Keratinocyte (primary cell): ENCODE results near the gene SIN3B. TPM values are rescaled to one million over a fixed set of nuclear protein-coding genes. Genes with fewer than 3 reads are reported as not detected.

Experiments
- DNase-seq: peaks from one replicate; pipeline ENCODE4 v3.0.0-alpha.2; 2011; ENCODE audit warnings: low read depth, missing footprints, low spot score
- FAIRE-seq: peaks from 2 replicates; lab custom pipeline; 2011; peaks lifted over from hg19 to GRCh38; lab: Jason Lieb, UNC
- H2AFZ ChIP-seq: 2 replicates; pipeline ENCODE4 v1.6.0; 2012; ENCODE audit warnings: low read length, control low read depth, inconsistent platforms; ENCODE audit not compliant: control insufficient read depth
- H3K27ac ChIP-seq: 2 replicates; pipeline ENCODE4 v1.5.1; 2011; ENCODE audit warnings: low read length; ENCODE audit not compliant: control insufficient read depth, insufficient read depth
- H3K27me3 ChIP-seq: 3 replicates; pipeline ENCODE4 v1.6.0; 2011; ENCODE audit warnings: low read length; ENCODE audit not compliant: control insufficient read depth, insufficient read depth; ENCODE audit errors: extremely low read depth
- H3K36me3 ChIP-seq, 2 experiments: 2 replicates in 1 of 2; 3 replicates in 1 of 2; pipeline ENCODE4 v1.5.1; 2011; ENCODE audit warnings: low read length in 2 of 2, mild to moderate bottlenecking in 1 of 2; ENCODE audit not compliant: control insufficient read depth in 2 of 2, insufficient read depth in 2 of 2; ENCODE audit errors: extremely low read depth in 1 of 2
- H3K4me1 ChIP-seq: 3 replicates; pipeline ENCODE4 v1.5.1; 2011; ENCODE audit warnings: low read length; ENCODE audit not compliant: control insufficient read depth, insufficient read depth; ENCODE audit errors: extremely low read depth
- H3K4me2 ChIP-seq: 3 replicates; pipeline ENCODE4 v1.6.0; 2011; ENCODE audit warnings: low read depth, low read length; ENCODE audit not compliant: control insufficient read depth, insufficient read depth; ENCODE audit errors: extremely low read depth
- H3K4me3 ChIP-seq, 3 experiments: fragments of 200-600 bp in 1 of 3; sonication (generic) in 1 of 3; 2 replicates in 2 of 3; 3 replicates in 1 of 3; pipeline ENCODE4 v1.5.1; 2011 to 2016; ENCODE audit warnings: low read length in 3 of 3, mild to moderate bottlenecking in 3 of 3, control low read depth in 2 of 3, inconsistent platforms in 1 of 3, low read depth in 1 of 3, mixed read lengths in 1 of 3, mixed run types in 1 of 3, moderate library complexity in 1 of 3; ENCODE audit not compliant: control insufficient read depth in 2 of 3, insufficient read depth in 2 of 3; ENCODE audit errors: extremely low read depth in 1 of 3
- H3K79me2 ChIP-seq: 2 replicates; pipeline ENCODE4 v1.6.0; 2012; ENCODE audit warnings: low read length; ENCODE audit not compliant: control insufficient read depth, insufficient read depth
- H3K9ac ChIP-seq: 3 replicates; pipeline ENCODE4 v1.6.0; 2011; ENCODE audit warnings: low read length; ENCODE audit not compliant: control insufficient read depth, insufficient read depth; ENCODE audit errors: extremely low read depth
- H3K9me1 ChIP-seq: 3 replicates; pipeline ENCODE4 v1.6.0; 2011; ENCODE audit warnings: low read length; ENCODE audit not compliant: control insufficient read depth, insufficient read depth; ENCODE audit errors: extremely low read depth
- H3K9me3 ChIP-seq: 2 replicates; pipeline ENCODE4 v1.5.1; 2012; ENCODE audit warnings: low read depth, low read length; ENCODE audit not compliant: control insufficient read depth
- H4K20me1 ChIP-seq: 3 replicates; pipeline ENCODE4 v1.6.0; 2011; ENCODE audit warnings: low read length; ENCODE audit not compliant: control insufficient read depth, insufficient read depth; ENCODE audit errors: extremely low read depth
- EZH2 ChIP-seq: IDR thresholded peaks from one replicate; pipeline ENCODE4 v1.6.1; 2012; ENCODE audit warnings: inconsistent platforms, mild to moderate bottlenecking, low read length, moderate library complexity
- dilution Hi-C: fragments of 300-500 bp; cut with MboI; formaldehyde crosslinking; loops from one replicate; pipeline ENCODE4 v1.7.0; 2020; ENCODE audit warnings: low sequenced_read_pairs; ENCODE audit not compliant: extremely low pct_ligation_motif_present
- polyA plus RNA-seq, 5 experiments: library from polyadenylated mRNA; depleted of rRNA in 3 of 5; stranded (reverse) in 3 of 5; stranded (forward) in 1 of 5; unstranded in 1 of 5; fragments of >200 nt; gene quantifications; 1 replicate in 1 of 5; 2 replicates in 3 of 5; 3 replicates in 1 of 5; pipeline versions ENCODE4 v1.2.1 to v1.2.3, GENCODE V29; 2011 to 2012; ENCODE audit warnings: missing spikeins in 2 of 5, low read depth in 1 of 5, low replicate concordance in 1 of 5
- TF ChIP-seq, protein P1 (sequence below), 3 experiments: IDR thresholded peaks in 1 of 3; conservative IDR thresholded peaks in 1 of 3; optimal IDR thresholded peaks in 1 of 3; 2 replicates in 2 of 3; 3 replicates in 1 of 3; pipeline versions ENCODE3 to v1.5.1; 2011; ENCODE audit warnings: low read length in 3 of 3, mild to moderate bottlenecking in 3 of 3, moderate library complexity in 2 of 3, control low read depth in 1 of 3, inconsistent platforms in 1 of 3; ENCODE audit not compliant: insufficient read depth in 2 of 3; ENCODE audit errors: extremely low read depth in 1 of 3

The SIN3B gene
- polyA plus RNA-seq, 1 donor (not counting 4 experiments of a cell fraction or from before 2014, with no cell fraction given), result 30.9 TPM

DNA sequence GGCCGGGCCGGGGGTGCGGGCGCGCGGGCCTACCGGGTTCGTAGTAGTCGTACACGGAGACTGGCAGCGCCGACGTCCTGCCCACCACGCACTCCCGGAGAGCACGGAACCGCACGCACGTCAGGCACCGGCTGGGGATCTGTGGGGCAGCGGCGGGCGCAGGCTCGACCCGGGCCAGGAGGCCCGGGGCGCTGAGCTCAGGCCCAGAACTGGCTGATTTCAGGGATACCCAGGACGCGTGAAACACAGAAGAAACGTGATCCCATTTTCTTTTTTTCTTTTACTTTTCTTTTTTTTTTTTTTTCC, 68.6 kb downstream of the SIN3B start:
- Histone ChIP-seq H3K27me3 (no peaks in the 10 kb centered on the region), H3K4me2 (peak overlapping the region; percentile 69), H3K4me3 (peak overlapping the region; percentile 59 to 67 (median 61)), H3K27ac (no peak overlapping the region), H4K20me1 (no peaks in the 10 kb centered on the region), H2AFZ (peak overlapping the region; percentile 65), H3K36me3 (no peaks in the 10 kb centered on the region), H3K9me3 (no peaks in the 10 kb centered on the region), H3K79me2 (no peaks in the 10 kb centered on the region), H3K9me1 (no peaks in the 10 kb centered on the region), H3K9ac (peak overlapping the region; percentile 54), H3K4me1 (no peaks in the 10 kb centered on the region)
- dilution Hi-C loops, result no loop called here
- FAIRE-seq (no peak), DNase-seq (no peak)
- no peak for TF ChIP-seq EZH2

DNA sequence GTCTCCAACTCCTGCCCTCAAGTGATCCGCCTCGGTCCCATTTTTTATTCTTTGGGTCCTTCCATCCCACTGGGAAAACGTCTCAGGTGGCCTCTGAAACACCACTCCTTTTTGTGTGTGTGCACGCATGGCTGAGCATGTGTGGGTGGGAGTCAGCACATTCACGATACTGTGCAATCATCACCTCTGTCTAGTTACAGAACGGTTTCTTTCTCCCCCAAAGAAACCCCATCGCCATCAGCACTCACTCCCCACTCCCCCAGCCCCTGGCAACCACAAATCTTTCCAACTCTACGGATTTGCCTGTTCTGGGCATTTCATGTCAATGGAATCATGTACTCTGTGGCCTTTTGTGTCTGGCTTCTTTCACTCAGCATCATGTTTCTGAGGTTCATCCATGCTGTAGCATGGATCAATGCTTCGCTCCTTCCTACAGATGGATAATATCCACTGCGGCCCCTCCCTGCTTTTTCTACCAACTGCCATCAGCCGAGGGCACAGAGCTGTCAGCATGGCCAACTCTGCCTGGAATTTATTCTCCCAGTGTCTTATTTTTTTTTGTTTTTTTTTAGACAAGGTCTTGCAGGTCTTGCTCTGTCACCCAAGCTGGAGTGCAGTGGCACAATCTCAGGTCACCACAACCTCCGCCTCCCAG, 69.3 kb downstream of the SIN3B start:
- no peak overlapping the region for H3K27ac ChIP-seq
- TF ChIP-seq, protein P1, sequence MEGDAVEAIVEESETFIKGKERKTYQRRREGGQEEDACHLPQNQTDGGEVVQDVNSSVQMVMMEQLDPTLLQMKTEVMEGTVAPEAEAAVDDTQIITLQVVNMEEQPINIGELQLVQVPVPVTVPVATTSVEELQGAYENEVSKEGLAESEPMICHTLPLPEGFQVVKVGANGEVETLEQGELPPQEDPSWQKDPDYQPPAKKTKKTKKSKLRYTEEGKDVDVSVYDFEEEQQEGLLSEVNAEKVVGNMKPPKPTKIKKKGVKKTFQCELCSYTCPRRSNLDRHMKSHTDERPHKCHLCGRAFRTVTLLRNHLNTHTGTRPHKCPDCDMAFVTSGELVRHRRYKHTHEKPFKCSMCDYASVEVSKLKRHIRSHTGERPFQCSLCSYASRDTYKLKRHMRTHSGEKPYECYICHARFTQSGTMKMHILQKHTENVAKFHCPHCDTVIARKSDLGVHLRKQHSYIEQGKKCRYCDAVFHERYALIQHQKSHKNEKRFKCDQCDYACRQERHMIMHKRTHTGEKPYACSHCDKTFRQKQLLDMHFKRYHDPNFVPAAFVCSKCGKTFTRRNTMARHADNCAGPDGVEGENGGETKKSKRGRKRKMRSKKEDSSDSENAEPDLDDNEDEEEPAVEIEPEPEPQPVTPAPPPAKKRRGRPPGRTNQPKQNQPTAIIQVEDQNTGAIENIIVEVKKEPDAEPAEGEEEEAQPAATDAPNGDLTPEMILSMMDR (optimal IDR thresholded peaks at IDR 0.05 in 1 of 3, IDR thresholded peaks at IDR 0.05 in 1 of 3, conservative IDR thresholded peaks at IDR 0.05 in 1 of 3; ENCODE audit: extremely low read depth in 1 of 3, insufficient read depth in 2 of 3, low read length in 3 of 3), result no peak
- no peak for TF ChIP-seq EZH2
- dilution Hi-C loops, result no loop called here
- no peaks in the 10 kb centered on the region for H3K9me3 ChIP-seq
- H3K27me3 ChIP-seq, result no peaks in the 10 kb centered on the region
- no peaks in the 10 kb centered on the region for H3K4me1 ChIP-seq
- FAIRE-seq (no peak), DNase-seq (no peak)
- no peaks in the 10 kb centered on the region for H3K79me2 ChIP-seq
- H3K4me3 ChIP-seq, result no peak overlapping the region
- H4K20me1 ChIP-seq, result no peaks in the 10 kb centered on the region
- H3K9me1 ChIP-seq, result no peaks in the 10 kb centered on the region
- no peak overlapping the region for H3K4me2 ChIP-seq
- no peak overlapping the region for H3K9ac ChIP-seq
- no peaks in the 10 kb centered on the region for H3K36me3 ChIP-seq
- H2AFZ ChIP-seq, result no peak overlapping the region

DNA sequence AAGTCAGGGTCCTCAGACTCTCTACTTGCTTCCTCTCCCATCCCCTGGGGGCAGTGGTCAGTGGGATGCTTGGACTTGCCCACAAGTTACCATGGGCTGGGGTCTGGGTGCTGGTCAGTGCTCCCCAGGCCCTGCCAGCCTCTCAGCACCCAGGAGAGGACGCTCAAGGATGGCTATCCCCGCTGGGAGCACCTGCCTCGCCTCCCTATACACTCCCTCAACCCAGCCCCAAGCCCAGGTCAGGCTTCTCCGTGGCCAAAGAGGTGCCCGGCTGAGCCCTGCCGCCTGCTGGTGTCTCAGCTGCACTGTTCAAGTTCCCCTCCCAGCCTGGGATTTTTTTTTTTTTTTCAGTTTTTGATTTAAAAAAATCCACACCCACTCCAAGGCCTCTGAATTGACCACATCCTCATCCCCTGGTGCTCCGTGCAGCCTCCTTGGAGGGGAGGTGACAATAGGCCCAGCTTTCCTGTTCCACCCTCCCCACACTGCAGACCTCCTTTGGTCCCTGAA, 70.4 kb downstream of the SIN3B start:
- Histone ChIP-seq H3K9ac (no peak overlapping the region), H3K36me3 (no peaks in the 10 kb centered on the region), H3K27ac (no peak overlapping the region), H3K9me1 (no peaks in the 10 kb centered on the region), H3K4me2 (no peak overlapping the region), H3K27me3 (no peaks in the 10 kb centered on the region), H3K9me3 (no peaks in the 10 kb centered on the region), H2AFZ (no peak overlapping the region), H4K20me1 (no peaks in the 10 kb centered on the region), H3K4me3 (no peak overlapping the region), H3K79me2 (no peaks in the 10 kb centered on the region), H3K4me1 (no peaks in the 10 kb centered on the region)
- DNase-seq (no peak), FAIRE-seq (no peak)
- TF ChIP-seq, protein P1 (optimal IDR thresholded peaks at IDR 0.05 in 1 of 3, IDR thresholded peaks at IDR 0.05 in 1 of 3, conservative IDR thresholded peaks at IDR 0.05 in 1 of 3; ENCODE audit: extremely low read depth in 1 of 3, insufficient read depth in 2 of 3, low read length in 3 of 3), result peak; percentile 33 to 53 (median 49)
- TF ChIP-seq EZH2, result no peak
- dilution Hi-C loops, result no loop called here
